ENCODE results near the gene RALGAPA1.
"Not testable (repeated sequence)": the region's sequence is repeated elsewhere in the genome, so short reads cannot be mapped to it uniquely, and the experiment has no call there.

RALGAPA1 gene

DNA sequence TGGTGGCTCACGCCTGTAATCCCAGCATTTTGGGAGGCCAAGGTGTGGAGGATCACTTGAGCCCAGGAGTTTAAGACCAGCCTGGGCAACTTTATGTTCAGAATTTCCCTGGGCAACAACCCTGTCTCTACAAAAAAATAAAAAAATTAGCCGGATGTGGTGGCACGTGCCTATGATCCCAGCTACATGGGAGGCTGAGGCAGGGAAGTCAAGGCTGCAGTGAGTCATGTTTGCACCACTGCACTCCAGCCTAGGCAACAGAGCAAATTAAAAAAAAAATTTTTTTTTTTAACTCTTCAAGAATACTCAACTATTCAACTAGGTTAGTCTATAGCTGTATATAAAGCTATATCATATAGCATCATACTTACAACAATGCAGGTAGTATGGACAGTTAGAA, 113.0 kb downstream of the RALGAPA1 start:
- no peak for DNase-seq

DNA sequence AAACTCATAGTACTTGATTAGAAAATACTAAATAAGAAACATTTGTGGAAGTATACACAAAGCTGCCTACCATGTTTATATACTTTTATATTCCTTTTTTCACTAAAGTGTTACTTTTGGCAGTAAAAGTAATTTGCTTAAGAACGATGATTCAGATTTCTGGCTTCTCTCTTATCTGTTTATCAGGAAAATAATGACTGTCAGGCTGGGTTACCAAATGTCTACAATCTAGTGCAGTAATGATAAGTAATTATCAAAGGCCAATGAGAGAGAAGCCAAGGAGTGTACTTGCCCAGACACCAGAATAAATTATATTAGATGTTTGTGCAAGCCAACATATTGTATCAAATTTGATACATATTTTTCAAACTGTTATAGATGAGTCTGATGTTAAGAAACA, 113.4 kb downstream of the RALGAPA1 start:
- no peak for DNase-seq

GRCh38 chr14:35695072-35695471, 114.0 kb downstream of the RALGAPA1 start:
- DNase-seq, result no peak

- no peak for DNase-seq
Measured at GRCh38 chr14:35689000-35689460, 120.1 kb downstream of the RALGAPA1 start.

DNA sequence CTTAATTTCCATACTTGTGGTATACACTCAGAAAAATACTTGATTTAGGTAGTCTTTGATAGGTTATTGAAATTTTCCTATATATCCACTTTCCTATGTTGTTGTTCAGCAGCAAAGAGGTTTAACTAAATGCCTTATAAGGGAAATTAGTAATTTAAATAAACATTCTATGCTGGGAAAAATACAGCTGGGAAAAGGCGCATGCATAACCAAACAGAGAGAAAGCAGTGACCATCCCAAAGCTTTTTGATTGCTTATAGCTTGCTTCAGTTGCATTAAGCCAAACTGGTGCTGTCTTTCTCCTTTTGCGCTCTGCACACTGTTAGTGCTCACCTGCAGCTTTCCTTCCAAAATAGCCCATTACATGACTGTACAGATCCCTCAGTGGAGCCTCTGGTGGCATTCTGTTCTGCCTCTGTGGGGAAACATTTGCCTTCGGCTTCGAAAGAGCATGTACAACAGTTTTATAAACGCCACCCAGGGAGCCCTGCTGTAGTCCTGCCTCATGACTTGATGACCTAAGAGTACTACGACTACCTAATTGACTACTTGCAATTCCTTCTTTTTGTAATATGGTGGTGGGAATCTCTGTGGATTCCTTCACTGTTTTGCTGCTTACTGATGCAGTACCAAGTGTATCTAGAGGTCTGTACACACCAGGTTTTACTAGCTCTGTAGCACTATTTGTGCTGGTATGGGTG, 120.8 kb downstream of the RALGAPA1 start:
- DNase-seq, result no peak

DNA sequence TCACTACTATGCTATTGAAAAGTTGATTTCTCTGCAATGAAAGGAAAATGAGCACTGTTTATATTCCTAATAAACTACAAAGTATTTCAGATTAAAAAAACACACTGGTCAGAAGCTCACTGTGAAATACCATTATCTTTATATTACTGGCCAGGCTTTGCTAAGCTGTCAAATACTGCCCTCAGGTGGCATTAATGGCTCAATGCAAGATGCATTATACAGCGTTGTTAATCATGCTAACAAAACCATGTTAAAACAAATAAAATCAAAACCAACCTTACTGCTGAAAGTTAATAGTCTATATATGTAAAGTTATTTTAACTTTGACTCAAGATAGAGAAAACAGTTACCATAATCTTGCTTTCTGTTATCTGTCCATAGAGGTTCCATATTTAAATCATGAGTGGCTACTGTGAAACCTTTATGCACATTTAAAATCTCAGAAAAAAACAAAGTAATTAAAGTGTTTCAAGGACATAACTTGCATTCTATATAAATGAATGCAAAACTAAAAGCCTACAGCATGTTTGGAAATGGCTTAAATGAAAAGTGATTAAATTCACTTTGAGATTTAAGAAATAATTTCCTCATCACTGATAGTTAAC, 121.7 kb downstream of the RALGAPA1 start:
- DNase-seq, result peak; percentile 44

- DNase-seq, result not testable (repeated sequence)
Measured at GRCh38 chr14:35683688-35684087, 125.4 kb downstream of the RALGAPA1 start.

DNA sequence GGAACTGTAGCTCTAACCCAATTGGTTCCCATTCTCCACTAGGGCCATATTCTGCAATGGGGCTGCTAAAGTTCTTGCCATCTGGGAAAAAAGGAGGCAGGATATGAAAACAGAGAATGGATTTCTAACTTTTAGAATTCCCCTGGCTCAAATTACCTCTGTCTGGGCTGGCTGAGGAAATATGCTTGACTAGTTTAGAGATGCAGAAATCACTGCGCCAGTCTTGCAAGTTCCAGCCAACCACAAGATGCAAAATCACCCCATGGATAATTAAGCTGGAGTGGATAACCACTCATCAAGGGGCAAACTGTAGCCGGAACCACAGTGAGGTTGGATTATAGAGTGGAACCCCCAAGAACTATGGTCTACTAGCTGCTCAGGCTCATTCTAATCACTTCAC, 126.3 kb downstream of the RALGAPA1 start:
- no peak for DNase-seq

DNA sequence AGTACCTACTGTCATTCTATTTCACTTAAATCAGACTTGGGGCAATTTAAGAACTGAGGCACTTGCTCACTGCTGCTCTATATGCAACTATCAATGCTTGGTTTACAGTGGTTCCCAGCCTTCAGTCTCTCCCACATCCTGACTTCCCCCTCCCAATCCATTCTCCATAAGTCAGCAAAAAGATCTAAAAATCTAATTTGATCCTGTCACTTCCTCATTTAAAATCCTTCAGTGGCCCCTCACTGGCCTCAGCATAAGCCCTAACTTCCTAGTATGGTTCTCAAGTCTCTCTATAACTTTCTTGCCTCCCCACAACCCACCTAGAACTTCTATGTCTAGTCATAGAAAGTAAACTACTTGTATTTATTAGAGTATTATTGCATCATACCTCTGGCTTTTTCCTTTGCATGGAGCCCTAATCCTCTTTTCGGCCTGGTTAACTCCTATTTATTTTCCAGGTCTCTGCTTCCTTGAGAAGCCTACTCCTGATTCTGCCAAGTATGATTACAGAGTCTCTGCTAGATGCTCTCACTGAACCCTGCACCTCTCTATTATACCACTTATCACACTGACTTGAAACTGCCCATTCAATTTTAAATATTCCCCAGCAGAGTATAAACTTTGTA, 130.6 kb downstream of the RALGAPA1 start:
- no peak for DNase-seq

DNA sequence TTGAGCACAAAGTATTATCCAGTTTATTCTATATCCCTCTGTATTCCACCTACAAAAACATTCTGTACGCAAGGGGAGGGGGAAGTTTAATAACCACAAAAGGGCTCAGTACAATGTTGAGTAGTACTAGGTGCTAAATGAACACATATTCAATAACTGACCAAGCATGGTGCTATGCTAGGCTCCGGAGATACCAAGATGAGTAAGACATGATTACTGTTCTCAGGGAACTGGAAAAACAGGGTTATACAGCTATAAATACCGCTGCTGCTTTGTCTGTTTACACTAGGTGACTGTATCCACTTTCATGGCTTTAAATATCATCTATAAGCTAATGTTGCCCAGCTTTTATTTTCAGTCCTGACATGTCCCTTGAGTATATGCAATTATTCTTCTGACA, 139.3 kb downstream of the RALGAPA1 start:
- no peak for DNase-seq

DNA sequence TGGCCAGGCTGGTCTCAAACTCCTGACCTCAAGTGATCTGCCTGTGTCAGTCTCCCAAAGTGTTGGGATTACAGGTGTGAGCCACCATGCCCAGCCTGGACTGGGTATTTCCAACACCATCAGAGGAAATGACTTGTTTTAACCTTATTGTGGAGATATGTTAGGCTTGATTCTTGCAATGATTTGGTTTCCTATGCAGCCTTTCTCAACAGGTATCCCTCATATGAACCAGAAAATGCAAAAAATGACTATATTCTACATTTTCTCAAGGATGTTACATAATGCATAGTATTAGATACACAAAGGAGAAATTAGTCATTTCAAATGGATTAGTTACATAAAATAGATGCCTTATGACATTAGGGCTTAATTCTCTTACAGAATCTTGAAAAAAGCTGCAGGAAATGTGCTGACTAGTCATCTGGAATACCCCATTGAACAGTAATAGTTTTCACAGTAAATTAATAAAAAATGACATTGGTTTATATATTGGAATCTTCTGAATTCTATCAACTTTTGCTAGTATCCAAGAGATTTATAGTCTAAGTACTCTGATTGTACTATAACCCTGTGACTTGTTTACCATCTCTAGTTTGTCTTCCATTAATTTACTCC, 142.6 kb downstream of the RALGAPA1 start:
- DNase-seq, result no peak

GRCh38 chr14:35661875-35662274, 147.2 kb downstream of the RALGAPA1 start:
- no peak for DNase-seq

GRCh38 chr14:35653045-35653444, 156.1 kb downstream of the RALGAPA1 start:
- no peak for DNase-seq

GRCh38 chr14:35643513-35643912, 165.6 kb downstream of the RALGAPA1 start:
- DNase-seq, result no peak

GRCh38 chr14:35637851-35638250, 171.2 kb downstream of the RALGAPA1 start:
- DNase-seq, result no peak

DNA sequence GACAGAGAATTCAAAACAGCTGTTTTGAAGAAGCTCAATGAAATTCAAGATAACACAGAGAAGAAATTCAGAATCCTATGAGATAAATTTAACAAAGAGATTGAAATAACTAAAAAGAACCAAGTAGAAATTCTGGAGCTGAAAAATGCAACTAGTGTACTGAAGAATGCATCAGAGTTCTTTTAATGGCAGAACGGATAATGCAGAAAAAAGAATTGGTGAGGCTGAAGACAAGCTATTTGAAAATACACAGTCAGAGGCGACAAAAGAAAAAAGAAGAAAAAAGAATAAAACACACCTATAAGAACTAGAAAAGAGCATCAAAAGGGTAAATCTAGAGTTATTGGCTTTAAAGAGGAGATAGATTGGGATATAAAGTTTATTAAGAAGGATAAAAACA, 171.8 kb downstream of the RALGAPA1 start:
- no peak for DNase-seq

- DNase-seq, result no peak
Measured at GRCh38 chr14:35632676-35633075, 176.4 kb downstream of the RALGAPA1 start.

- DNase-seq, result no peak
Measured at GRCh38 chr14:35632271-35632670, 176.8 kb downstream of the RALGAPA1 start.

- no peak for DNase-seq
Measured at GRCh38 chr14:35631071-35631805, 177.9 kb downstream of the RALGAPA1 start.

DNA sequence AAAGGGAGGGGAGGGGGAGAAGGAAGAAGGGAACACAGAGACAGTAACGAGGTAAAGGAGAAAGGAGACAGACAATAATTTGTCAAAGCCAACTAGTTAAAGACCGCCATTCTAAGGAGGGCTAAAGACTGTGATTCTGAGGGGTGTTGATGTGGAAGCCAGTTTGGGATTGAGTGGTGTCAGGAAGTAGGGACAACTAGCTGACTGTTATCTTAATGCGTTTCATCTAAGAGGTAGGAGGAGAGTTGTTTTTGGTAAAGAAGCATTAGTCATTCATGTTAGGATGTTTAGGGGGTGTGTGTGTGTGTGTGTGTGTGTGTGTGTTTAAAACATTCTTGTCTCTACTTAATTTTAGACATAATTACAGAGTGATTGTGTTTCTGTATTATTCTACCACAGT, 180.1 kb downstream of the RALGAPA1 start:
- no peak for DNase-seq

- not testable (repeated sequence) for DNase-seq
Measured at GRCh38 chr14:35626947-35627346, 182.1 kb downstream of the RALGAPA1 start.

DNA sequence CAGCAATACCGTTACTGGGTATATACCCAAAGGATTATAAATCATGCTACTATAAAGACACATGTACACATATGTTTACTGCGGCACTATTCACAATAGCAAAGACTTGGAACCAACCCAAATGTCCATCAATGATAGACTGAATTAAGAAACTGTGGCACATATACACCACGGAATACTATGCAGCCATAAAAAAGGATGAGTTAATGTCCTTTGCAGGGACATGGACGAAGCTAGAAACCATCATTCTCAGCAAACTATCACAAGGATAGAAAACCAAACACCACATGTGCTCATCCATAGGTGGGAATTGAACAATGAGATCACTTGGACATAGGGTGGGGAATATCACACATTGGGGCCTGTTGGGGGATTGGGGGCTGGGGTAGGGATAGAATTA, 187.1 kb downstream of the RALGAPA1 start:
- not testable (repeated sequence) for DNase-seq

GRCh38 chr14:35619998-35620397, 189.1 kb downstream of the RALGAPA1 start:
- DNase-seq, result not testable (repeated sequence)

All from CD4-positive, alpha-beta T cell treated with Interleukin-12 subunit alpha and Interleukin-12 subunit beta, for 1 hour (primary cell).